SK-N-SH (cell line): Measurements from ENCODE around the gene SERINC1. TPM values are rescaled to one million over a fixed set of nuclear protein-coding genes. Genes with fewer than 3 reads are reported as not detected.
"Not testable (repeated sequence)": the region's sequence is repeated elsewhere in the genome, so short reads cannot be mapped to it uniquely, and the experiment has no call there.

ENCODE experiments used
- CTCF ChIA-PET: fragments of 300-600, 350-600 bp; formaldehyde crosslinking; extraction: SDS; loops from one replicate; lab custom pipeline; 2021; lab: Yijun Ruan, JAX
- POLR2A ChIA-PET: fragments of 350-600 bp; sonication (Branson Sonifier 250); formaldehyde crosslinking; extraction: SDS; loops from one replicate; lab custom pipeline; 2020; ENCODE audit warnings: antibody characterized with exemption, inconsistent platforms; lab: Yijun Ruan, JAX
- DNase-seq: peaks from one replicate; pipeline ENCODE4 v3.0.0; 2012
- H2AFZ ChIP-seq: fragments of 200-600 bp; sonication (generic); 2 replicates; pipeline ENCODE4 v1.8.1; 2016; ENCODE audit warnings: antibody characterized with exemption, mild to moderate bottlenecking, low read depth
- H3F3A ChIP-seq: fragments of 200-600 bp; sonication (generic); replicated peaks from 2 replicates; pipeline ENCODE3; 2016; ENCODE audit warnings: antibody characterized with exemption, mild to moderate bottlenecking; ENCODE audit not compliant: insufficient read depth
- H3K27ac ChIP-seq, 2 experiments: fragments of 200-500 bp in 1 of 2; fragments of 200-600 bp in 1 of 2; sonication (Bioruptor generic) in 1 of 2; sonication (generic), shearing (Covaris generic) in 1 of 2; 2 replicates each; pipeline versions ENCODE4 v1.5.1 to v1.6.1; 2014 to 2016; ENCODE audit warnings: low read depth in 2 of 2, inconsistent platforms in 1 of 2, low read length in 1 of 2, mild to moderate bottlenecking in 1 of 2, mixed read lengths in 1 of 2
- H3K27me3 ChIP-seq: fragments of 200-600 bp; sonication (generic), shearing (Covaris generic); 2 replicates; pipeline ENCODE4 v1.6.1; 2016; ENCODE audit warnings: mixed run types; ENCODE audit not compliant: insufficient read depth
- H3K36me3 ChIP-seq, 2 experiments: fragments of 200-500 bp in 1 of 2; fragments of 200-600 bp in 1 of 2; sonication (Bioruptor generic) in 1 of 2; sonication (generic) in 1 of 2; replicated peaks in 1 of 2; 2 replicates each; pipeline versions ENCODE3 to v1.5.1; 2014 to 2016; ENCODE audit warnings: low read length in 1 of 2, mild to moderate bottlenecking in 1 of 2; ENCODE audit not compliant: insufficient read depth in 2 of 2, control insufficient read depth in 1 of 2
- H3K4me1 ChIP-seq, 2 experiments: fragments of 200-500 bp in 1 of 2; fragments of 200-600 bp in 1 of 2; sonication (Bioruptor generic) in 1 of 2; sonication (generic), shearing (Covaris generic) in 1 of 2; 2 replicates each; pipeline versions ENCODE4 v1.5.1 to v1.6.1; 2014 to 2016; ENCODE audit warnings: low read depth in 1 of 2, low read length in 1 of 2, mixed run types in 1 of 2; ENCODE audit not compliant: insufficient read depth in 2 of 2, control insufficient read depth in 1 of 2
- H3K4me2 ChIP-seq: fragments of 200-600 bp; sonication (generic), shearing (Covaris generic); 2 replicates; pipeline ENCODE4 v1.6.1; 2017; ENCODE audit warnings: mixed run types
- H3K4me3 ChIP-seq, 2 experiments: fragments of 200-500 bp in 1 of 2; fragments of 200-600 bp in 1 of 2; sonication (Bioruptor generic) in 1 of 2; sonication (generic), shearing (Covaris generic) in 1 of 2; 2 replicates each; pipeline versions ENCODE4 v1.5.1 to v1.8.1; 2014 to 2016; ENCODE audit warnings: low read depth in 2 of 2, inconsistent platforms in 1 of 2, low read length in 1 of 2, mild to moderate bottlenecking in 1 of 2, mixed read lengths in 1 of 2, moderate library complexity in 1 of 2
- H3K79me2 ChIP-seq: fragments of 200-600 bp; sonication (generic); 2 replicates; pipeline ENCODE4 v1.8.1; 2017; ENCODE audit warnings: mild to moderate bottlenecking; ENCODE audit not compliant: insufficient read depth
- H3K9ac ChIP-seq: fragments of 200-600 bp; sonication (generic); 2 replicates; pipeline ENCODE4 v1.6.1; 2017; ENCODE audit warnings: mixed run types
- H3K9me2 ChIP-seq: fragments of 200-600 bp; sonication (generic); 2 replicates; pipeline ENCODE4 v1.6.1; 2017; ENCODE audit warnings: mixed run types
- H3K9me3 ChIP-seq: fragments of 200-600 bp; sonication (generic); 2 replicates; pipeline ENCODE4 v1.6.1; 2017; ENCODE audit warnings: mixed run types, mild to moderate bottlenecking, moderate library complexity
- H4K20me1 ChIP-seq: fragments of 200-600 bp; sonication (generic); 2 replicates; pipeline ENCODE4 v1.6.1; 2017; ENCODE audit warnings: mild to moderate bottlenecking, mixed run types; ENCODE audit not compliant: insufficient read depth
- CHD2 ChIP-seq: fragments of 150-350 bp; IDR thresholded peaks from 2 replicates; pipeline ENCODE4 v1.6.1; 2018; ENCODE audit warnings: low read length; ENCODE audit not compliant: partially characterized antibody
- ELF1 ChIP-seq: IDR thresholded peaks from 2 replicates; pipeline ENCODE4 v1.4.0; 2012
- EP300 ChIP-seq, 2 experiments: IDR thresholded peaks; 2 replicates each; pipeline versions ENCODE4 v1.4.0 to v1.6.1; 2012; ENCODE audit warnings: borderline replicate concordance in 1 of 2, low read depth in 1 of 2, low read length in 1 of 2
- FOSL2 ChIP-seq: IDR thresholded peaks from 2 replicates; pipeline ENCODE4 v1.4.0; 2012; ENCODE audit warnings: low read depth, mild to moderate bottlenecking, moderate library complexity, borderline replicate concordance
- FOXJ3 ChIP-seq: sonication (generic); formaldehyde crosslinking; IDR thresholded peaks from 2 replicates; pipeline ENCODE4 v1.5.1; 2020; ENCODE audit warnings: mild to moderate bottlenecking, missing genetic modification reagents
- FOXM1 ChIP-seq: IDR thresholded peaks from 2 replicates; pipeline ENCODE4 v1.4.0; 2012; ENCODE audit warnings: low read depth, mild to moderate bottlenecking
- GABPA ChIP-seq: IDR thresholded peaks from 2 replicates; pipeline ENCODE4 v1.4.0; 2012; ENCODE audit warnings: low read depth, mild to moderate bottlenecking
- GATA2 ChIP-seq: sonication (generic); formaldehyde crosslinking; IDR thresholded peaks from 2 replicates; pipeline ENCODE4 v1.5.0; 2020; ENCODE audit warnings: mild to moderate bottlenecking, missing genetic modification reagents
- POLR2AphosphoS5 ChIP-seq: IDR thresholded peaks from 2 replicates; pipeline ENCODE4 v1.6.1; 2012; ENCODE audit warnings: low read depth, low read length
- RAD21 ChIP-seq: IDR thresholded peaks from 2 replicates; pipeline ENCODE4 v1.6.1; 2012; ENCODE audit warnings: mild to moderate bottlenecking, low read length
- RCOR1 ChIP-seq: fragments of 150-350 bp; IDR thresholded peaks from 2 replicates; pipeline ENCODE4 v1.6.1; 2017; ENCODE audit warnings: antibody characterized with exemption, low read length
- RFX5 ChIP-seq: IDR thresholded peaks from 2 replicates; pipeline ENCODE4 v1.6.1; 2012; ENCODE audit warnings: mild to moderate bottlenecking, improper control_type of control experiment, low read length
- RXRA ChIP-seq: IDR thresholded peaks from 2 replicates; pipeline ENCODE4 v1.4.0; 2012; ENCODE audit warnings: low read depth, mild to moderate bottlenecking, borderline replicate concordance
- SIN3A ChIP-seq: IDR thresholded peaks from 2 replicates; pipeline ENCODE4 v1.6.1; 2012; ENCODE audit warnings: low read depth, mild to moderate bottlenecking, low read length, moderate library complexity, borderline replicate concordance
- SMC3 ChIP-seq: IDR thresholded peaks from 2 replicates; pipeline ENCODE4 v1.6.1; 2012; ENCODE audit warnings: low read depth, low read length, improper control_type of control experiment
- TCF12 ChIP-seq: IDR thresholded peaks from 2 replicates; pipeline ENCODE4 v1.4.0; 2012
- YY1 ChIP-seq: IDR thresholded peaks from 2 replicates; pipeline ENCODE4 v1.4.0; 2012; ENCODE audit warnings: low read depth, mild to moderate bottlenecking
- WGBS: methylation state at CpG from one replicate; pipeline ENCODE4 v1.1.6; 2017; ENCODE audit warnings: low lambda C conversion rate; 5-methylcytosine and 5-hydroxymethylcytosine counted together
- polyA plus RNA-seq, 3 experiments: library from polyadenylated mRNA; depleted of rRNA; stranded (reverse); fragments of >200 nt; gene quantifications; 2 replicates each; pipeline ENCODE4 v1.2.3, GENCODE V29; 2012
- TF ChIP-seq, protein P1 (sequence below): IDR thresholded peaks from 2 replicates; pipeline ENCODE4 v1.4.0; 2012; ENCODE audit warnings: low read depth, borderline replicate concordance
- TF ChIP-seq, protein P2 (sequence below): fragments of 150-350 bp; IDR thresholded peaks from 2 replicates; pipeline ENCODE4 v1.6.1; 2017; ENCODE audit warnings: antibody characterized with exemption, low read length, low read depth, borderline replicate concordance

SERINC1 gene
- polyA plus RNA-seq, 1 of the 3 experiments (the other 2 are of a cell fraction), result 55.2 TPM

DNA sequence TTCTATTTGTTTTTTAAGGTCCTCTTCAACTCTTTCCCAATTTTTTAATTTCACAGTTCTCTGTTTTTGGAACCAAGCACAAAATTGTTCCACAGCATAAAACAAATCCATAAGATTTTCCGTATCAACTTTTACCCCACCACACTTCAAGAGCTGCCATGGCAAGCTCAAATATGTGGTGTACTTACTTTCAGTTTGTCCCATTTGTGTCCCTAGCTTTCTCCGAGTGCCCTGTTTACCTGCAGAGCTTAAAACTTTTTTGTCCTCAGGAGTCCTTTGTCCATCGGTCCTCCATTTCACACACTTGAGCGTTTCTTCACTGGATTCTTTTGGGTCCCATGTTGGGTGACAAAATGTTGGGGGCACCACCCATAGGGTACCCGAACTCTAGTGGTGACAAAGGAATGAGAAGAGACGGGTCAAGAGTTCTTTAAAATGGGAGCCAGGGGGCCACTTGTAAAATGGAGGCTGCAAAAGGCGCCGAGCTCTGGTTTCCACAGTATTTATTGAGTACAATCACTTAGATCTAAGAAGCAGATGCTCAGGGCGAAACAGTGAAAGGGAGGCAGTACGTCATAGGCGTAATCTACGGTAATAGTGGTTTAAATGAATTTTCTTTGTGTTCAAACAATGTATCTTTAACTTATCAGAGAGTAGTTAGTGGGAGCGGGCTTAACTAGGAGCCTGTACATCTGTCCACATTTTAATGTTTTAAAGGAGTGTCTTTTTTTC, 39.8 kb upstream of the SERINC1 start:
- no peak overlapping the region for H3K27ac ChIP-seq
- WGBS, result 38% methylated on average over 13 of the region's 13 CpGs
- no peaks in the 10 kb centered on the region for H3K9me2 ChIP-seq
- ChIA-PET CTCF (interaction anchor here (1.9 kb wide), 1 partner anchor 19 kb away, joined by 8 read pairs; no protein-coding TSS in a partner anchor), POLR2A (no interaction called here)
- H3K4me3 ChIP-seq, result no peak overlapping the region
- H3K27me3 ChIP-seq, result no peaks in the 10 kb centered on the region
- H3K36me3 ChIP-seq, result no peaks in the 10 kb centered on the region
- H3K9me3 ChIP-seq, result no peaks in the 10 kb centered on the region
- H3K9ac ChIP-seq, result no peak overlapping the region
- 0 out of 2 replicates have a peak overlapping the region, but pooled peaks have one; percentile 33 for H3K4me2 ChIP-seq
- no peak for DNase-seq
- H3K4me1 ChIP-seq, result no peaks in the 10 kb centered on the region; a peak in 1 of 4 replicates
- no peaks in the 10 kb centered on the region for H3K79me2 ChIP-seq
- H3F3A ChIP-seq, result no peaks in the 10 kb centered on the region
- no peaks in the 10 kb centered on the region for H4K20me1 ChIP-seq
- TF ChIP-seq GABPA, result no peak
- no peak for TF ChIP-seq SMC3
- no peak for TF ChIP-seq FOXJ3
- TF ChIP-seq EP300 (IDR thresholded peaks at IDR 0.05; ENCODE audit: borderline replicate concordance in 1 of 2, low read depth in 1 of 2, low read length in 1 of 2), result no peak
- TF ChIP-seq RFX5, result no peak
- no peak for TF ChIP-seq TCF12
- TF ChIP-seq CHD2, result no peak
- no peak for TF ChIP-seq FOSL2
- no peak for TF ChIP-seq FOXM1
- TF ChIP-seq, protein P1, sequence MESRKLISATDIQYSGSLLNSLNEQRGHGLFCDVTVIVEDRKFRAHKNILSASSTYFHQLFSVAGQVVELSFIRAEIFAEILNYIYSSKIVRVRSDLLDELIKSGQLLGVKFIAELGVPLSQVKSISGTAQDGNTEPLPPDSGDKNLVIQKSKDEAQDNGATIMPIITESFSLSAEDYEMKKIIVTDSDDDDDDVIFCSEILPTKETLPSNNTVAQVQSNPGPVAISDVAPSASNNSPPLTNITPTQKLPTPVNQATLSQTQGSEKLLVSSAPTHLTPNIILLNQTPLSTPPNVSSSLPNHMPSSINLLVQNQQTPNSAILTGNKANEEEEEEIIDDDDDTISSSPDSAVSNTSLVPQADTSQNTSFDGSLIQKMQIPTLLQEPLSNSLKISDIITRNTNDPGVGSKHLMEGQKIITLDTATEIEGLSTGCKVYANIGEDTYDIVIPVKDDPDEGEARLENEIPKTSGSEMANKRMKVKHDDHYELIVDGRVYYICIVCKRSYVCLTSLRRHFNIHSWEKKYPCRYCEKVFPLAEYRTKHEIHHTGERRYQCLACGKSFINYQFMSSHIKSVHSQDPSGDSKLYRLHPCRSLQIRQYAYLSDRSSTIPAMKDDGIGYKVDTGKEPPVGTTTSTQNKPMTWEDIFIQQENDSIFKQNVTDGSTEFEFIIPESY, result no peak
- TF ChIP-seq SIN3A, result no peak
- TF ChIP-seq RCOR1, result no peak
- TF ChIP-seq POLR2AphosphoS5, result no peak
- TF ChIP-seq YY1, result no peak
- no peak for TF ChIP-seq ELF1
- TF ChIP-seq GATA2 (CRISPR knock-in tag), result no peak
- no peak for TF ChIP-seq RXRA
- no peak for TF ChIP-seq RAD21
- TF ChIP-seq, protein P2, sequence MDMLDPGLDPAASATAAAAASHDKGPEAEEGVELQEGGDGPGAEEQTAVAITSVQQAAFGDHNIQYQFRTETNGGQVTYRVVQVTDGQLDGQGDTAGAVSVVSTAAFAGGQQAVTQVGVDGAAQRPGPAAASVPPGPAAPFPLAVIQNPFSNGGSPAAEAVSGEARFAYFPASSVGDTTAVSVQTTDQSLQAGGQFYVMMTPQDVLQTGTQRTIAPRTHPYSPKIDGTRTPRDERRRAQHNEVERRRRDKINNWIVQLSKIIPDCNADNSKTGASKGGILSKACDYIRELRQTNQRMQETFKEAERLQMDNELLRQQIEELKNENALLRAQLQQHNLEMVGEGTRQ, result no peak
- 0 out of 2 replicates have a peak overlapping the region, but pooled peaks have one; percentile 30 for H2AFZ ChIP-seq

DNA sequence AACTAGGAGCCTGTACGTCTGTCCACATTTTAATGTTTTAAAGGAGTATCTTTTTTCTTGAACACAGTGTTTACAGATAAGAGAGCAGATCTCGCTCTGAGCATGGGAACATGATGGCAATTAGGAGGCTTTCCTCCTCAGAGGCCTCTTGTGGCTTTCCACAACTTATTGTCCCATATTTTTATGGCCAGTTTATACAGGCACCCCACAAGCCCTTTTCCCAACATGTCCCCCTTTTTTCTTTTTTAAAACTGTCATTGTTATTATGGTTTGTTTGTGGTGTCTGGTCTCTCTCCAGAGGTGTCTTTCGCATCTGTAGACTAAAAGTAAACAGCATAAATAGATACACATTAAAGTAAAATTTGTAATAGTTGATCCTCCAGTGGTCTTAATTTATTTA, 33.6 kb upstream of the SERINC1 start:
- H3K27ac ChIP-seq, H2AFZ ChIP-seq, POLR2A ChIA-PET, H3K9me2 ChIP-seq, DNase-seq, H3K9ac ChIP-seq, H3K4me3 ChIP-seq, H3K4me2 ChIP-seq, H3K79me2 ChIP-seq, CTCF ChIA-PET, H3K9me3 ChIP-seq, H4K20me1 ChIP-seq, H3K27me3 ChIP-seq, H3F3A ChIP-seq, H3K36me3 ChIP-seq, H3K4me1 ChIP-seq: not testable (repeated sequence)
- 18% methylated on average over 3 of the region's 3 CpGs for WGBS
